Right lobe of liver (tissue), 4 donors: ENCODE measurements around the gene EID1.

Experiments
- POLR2A ChIP-seq: fragments of 450-650 bp; IDR thresholded peaks from one replicate; pipeline ENCODE4 v1.6.1; 2017; ENCODE audit warnings: antibody characterized with exemption, mild to moderate bottlenecking
- TF ChIP-seq, protein P1 (sequence below), 4 donors: fragments of 200-600 bp in 3 of 4; fragments of 450-650 bp in 1 of 4; IDR thresholded peaks; one replicate each; pipeline versions ENCODE4 v1.5.1 to v1.8.0; 2016 to 2022; ENCODE audit warnings: antibody characterized with exemption in 4 of 4, mild to moderate bottlenecking in 2 of 4
- donor health status: DM: no; HTN: no; CAD: no.
- donor health status: DM: no; HTN: no; CAD: no.
- donor health status: DM: no; HTN: yes; CAD: no.

DNA sequence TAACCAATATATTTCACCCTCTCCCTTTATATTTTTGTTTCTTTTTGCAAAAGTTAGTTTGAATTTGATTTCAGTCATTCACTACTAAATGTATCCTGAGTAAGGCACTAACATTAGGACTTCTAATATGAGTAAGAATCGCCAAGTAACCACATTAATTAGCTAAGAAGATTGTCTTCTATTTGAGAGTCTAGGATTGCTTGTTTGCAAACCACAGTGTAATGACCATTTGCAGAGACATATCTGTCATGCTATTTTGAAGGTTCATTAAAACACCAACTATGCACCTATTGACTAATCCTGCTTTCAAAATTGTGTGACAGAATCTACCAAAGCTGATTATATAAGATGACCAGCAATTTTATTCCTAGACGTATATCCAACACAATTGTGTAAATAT, 5.3 kb upstream of the EID1 start:
- TF ChIP-seq, protein P1, sequence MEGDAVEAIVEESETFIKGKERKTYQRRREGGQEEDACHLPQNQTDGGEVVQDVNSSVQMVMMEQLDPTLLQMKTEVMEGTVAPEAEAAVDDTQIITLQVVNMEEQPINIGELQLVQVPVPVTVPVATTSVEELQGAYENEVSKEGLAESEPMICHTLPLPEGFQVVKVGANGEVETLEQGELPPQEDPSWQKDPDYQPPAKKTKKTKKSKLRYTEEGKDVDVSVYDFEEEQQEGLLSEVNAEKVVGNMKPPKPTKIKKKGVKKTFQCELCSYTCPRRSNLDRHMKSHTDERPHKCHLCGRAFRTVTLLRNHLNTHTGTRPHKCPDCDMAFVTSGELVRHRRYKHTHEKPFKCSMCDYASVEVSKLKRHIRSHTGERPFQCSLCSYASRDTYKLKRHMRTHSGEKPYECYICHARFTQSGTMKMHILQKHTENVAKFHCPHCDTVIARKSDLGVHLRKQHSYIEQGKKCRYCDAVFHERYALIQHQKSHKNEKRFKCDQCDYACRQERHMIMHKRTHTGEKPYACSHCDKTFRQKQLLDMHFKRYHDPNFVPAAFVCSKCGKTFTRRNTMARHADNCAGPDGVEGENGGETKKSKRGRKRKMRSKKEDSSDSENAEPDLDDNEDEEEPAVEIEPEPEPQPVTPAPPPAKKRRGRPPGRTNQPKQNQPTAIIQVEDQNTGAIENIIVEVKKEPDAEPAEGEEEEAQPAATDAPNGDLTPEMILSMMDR (IDR thresholded peaks at IDR 0.05), result no peak
- TF ChIP-seq POLR2A, result no peak
